Loucy (cell line): Measurements from ENCODE around the gene CNOT11.
"Not testable (repeated sequence)": the region's sequence is repeated elsewhere in the genome, so short reads cannot be mapped to it uniquely, and the experiment has no call there.

Source experiments
- H2AFZ ChIP-seq: fragments of 200-600 bp; sonication (generic); 2 replicates; pipeline ENCODE4 v1.6.0; 2016; ENCODE audit warnings: antibody characterized with exemption, mild to moderate bottlenecking, low read length, moderate library complexity
- H3F3A ChIP-seq: fragments of 200-600 bp; 2 replicates; pipeline ENCODE4 v1.6.0; 2016; ENCODE audit warnings: antibody characterized with exemption, low read depth, mild to moderate bottlenecking
- H3K27me3 ChIP-seq: fragments of 200-600 bp; sonication (generic); 2 replicates; pipeline ENCODE4 v1.6.1; 2014; ENCODE audit warnings: low read length, mild to moderate bottlenecking; ENCODE audit not compliant: insufficient read depth, poor library complexity, severe bottlenecking
- H3K36me3 ChIP-seq: fragments of 200-600 bp; sonication (generic); 2 replicates; pipeline ENCODE4 v1.6.1; 2016; ENCODE audit warnings: low read length; ENCODE audit not compliant: insufficient read depth
- H3K4me1 ChIP-seq: fragments of 200-600 bp; sonication (generic); 2 replicates; pipeline ENCODE4 v1.5.1; 2014; ENCODE audit warnings: low read length, mild to moderate bottlenecking; ENCODE audit not compliant: insufficient read depth, poor library complexity, severe bottlenecking
- H3K4me2 ChIP-seq: fragments of 200-600 bp; sonication (generic); 2 replicates; pipeline ENCODE4 v1.6.0; 2014; ENCODE audit warnings: antibody characterized with exemption, low read length, low read depth, mild to moderate bottlenecking; ENCODE audit not compliant: poor library complexity, severe bottlenecking
- H3K4me3 ChIP-seq: fragments of 200-600 bp; sonication (generic); 2 replicates; pipeline ENCODE4 v1.5.1; 2014; ENCODE audit warnings: low read length, mild to moderate bottlenecking, mixed read lengths; ENCODE audit not compliant: poor library complexity, severe bottlenecking
- H3K79me2 ChIP-seq: fragments of 200-600 bp; sonication (generic); 2 replicates; pipeline ENCODE4 v1.6.1; 2014; ENCODE audit warnings: low read length; ENCODE audit not compliant: insufficient read depth
- H3K9ac ChIP-seq: fragments of 200-600 bp; sonication (generic); 2 replicates; pipeline ENCODE4 v1.6.0; 2014; ENCODE audit warnings: mild to moderate bottlenecking, low read depth, low read length, moderate library complexity; ENCODE audit not compliant: poor library complexity, severe bottlenecking
- H3K9me2 ChIP-seq: fragments of 200-600 bp; sonication (generic); replicated peaks from 2 replicates; pipeline ENCODE4 v1.6.1; 2016; ENCODE audit warnings: low read depth, low read length, mixed read lengths
- H3K9me3 ChIP-seq: fragments of 200-600 bp; sonication (generic); 2 replicates; pipeline ENCODE4 v1.6.1; 2014; ENCODE audit warnings: mild to moderate bottlenecking, antibody characterized with exemption, low read length, low read depth; ENCODE audit not compliant: insufficient read depth
- H4K20me1 ChIP-seq: fragments of 200-600 bp; sonication (generic); 2 replicates; pipeline ENCODE4 v1.6.0; 2014; ENCODE audit warnings: antibody characterized with exemption, low read length, mild to moderate bottlenecking; ENCODE audit not compliant: insufficient read depth, poor library complexity, severe bottlenecking
- CTCF ChIP-seq: fragments of 200-600 bp; sonication (generic); conservative IDR thresholded peaks from 2 replicates; pipeline ENCODE4 v1.5.1; 2014; ENCODE audit warnings: mild to moderate bottlenecking, antibody characterized with exemption, low read length
- EZH2phosphoT487 ChIP-seq: fragments of 200-600 bp; IDR thresholded peaks from 2 replicates; pipeline ENCODE4 v1.6.1; 2018; ENCODE audit warnings: antibody characterized with exemption, mild to moderate bottlenecking, moderate library complexity, borderline replicate concordance

CNOT11 gene

DNA sequence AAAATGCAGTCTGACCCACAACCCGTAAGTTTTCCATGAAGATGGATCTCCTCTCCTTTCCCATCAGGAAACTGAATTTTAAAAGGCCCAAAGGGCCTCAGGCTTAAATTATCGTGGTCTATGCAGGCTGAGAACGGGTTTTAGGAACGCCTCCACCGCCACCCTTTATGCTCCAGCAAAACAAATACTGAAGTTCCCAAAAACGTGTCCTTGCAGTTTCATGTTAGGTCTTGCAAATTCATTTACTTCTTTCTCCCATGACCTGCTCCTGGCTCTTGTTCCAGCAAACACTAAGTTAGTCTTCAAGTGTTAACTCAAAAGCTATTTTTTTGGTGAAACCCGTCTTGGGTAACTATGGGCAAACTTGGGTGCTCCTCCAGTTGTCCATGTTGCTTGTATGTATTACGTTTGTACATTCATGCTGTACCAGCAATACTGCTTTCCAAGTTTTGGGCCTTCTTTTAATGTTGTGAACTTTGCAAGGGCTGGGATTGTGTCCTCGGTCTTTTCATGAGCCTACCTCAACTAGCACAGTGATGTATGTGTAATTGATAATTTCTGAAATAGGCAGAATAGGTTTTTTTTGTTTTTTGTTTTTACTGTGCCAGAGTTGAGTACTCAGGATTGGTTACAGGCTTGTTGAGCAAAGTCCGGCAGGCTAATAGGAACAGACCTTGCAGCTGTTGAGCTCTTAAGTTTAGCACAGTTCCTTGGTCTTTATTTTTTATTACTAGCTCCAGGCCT is 57.6 kb downstream of the CNOT11 start:
- no peaks in the 10 kb centered on the region for H3K9me2 ChIP-seq
- H4K20me1 ChIP-seq, result peaks cover 29% of the 10 kb centered on the region
- no peak overlapping the region for H3K4me2 ChIP-seq
- no peaks in the 10 kb centered on the region for H3K9me3 ChIP-seq
- no peak overlapping the region for H3K9ac ChIP-seq
- no peaks in the 10 kb centered on the region for H3F3A ChIP-seq
- no peak overlapping the region for H2AFZ ChIP-seq
- H3K27me3 ChIP-seq, result no peaks in the 10 kb centered on the region
- no peaks in the 10 kb centered on the region for H3K36me3 ChIP-seq
- no peak for TF ChIP-seq CTCF
- no peak for TF ChIP-seq EZH2phosphoT487
- H3K79me2 ChIP-seq, result peaks cover 32% of the 10 kb centered on the region
- H3K4me1 ChIP-seq, result peaks cover 51% of the 10 kb centered on the region
- no peak overlapping the region for H3K4me3 ChIP-seq

GRCh38 chr2:101310834-101311695 is 58.4 kb downstream of the CNOT11 start:
- Histone ChIP-seq H2AFZ (peak overlapping the region; percentile 16; the same call in 1 of the 2 replicates), H3K27me3 (no peaks in the 10 kb centered on the region), H4K20me1 (peaks cover 21% of the 10 kb centered on the region), H3K9me3 (no peaks in the 10 kb centered on the region), H3K4me2 (peak overlapping the region; percentile 15), H3K79me2 (peaks cover 24% of the 10 kb centered on the region), H3K9me2 (no peaks in the 10 kb centered on the region), H3F3A (no peaks in the 10 kb centered on the region), H3K4me3 (no peak overlapping the region), H3K4me1 (peaks cover 43% of the 10 kb centered on the region), H3K36me3 (no peaks in the 10 kb centered on the region), H3K9ac (no peak overlapping the region)
- TF ChIP-seq EZH2phosphoT487, result no peak
- TF ChIP-seq CTCF, result no peak

DNA sequence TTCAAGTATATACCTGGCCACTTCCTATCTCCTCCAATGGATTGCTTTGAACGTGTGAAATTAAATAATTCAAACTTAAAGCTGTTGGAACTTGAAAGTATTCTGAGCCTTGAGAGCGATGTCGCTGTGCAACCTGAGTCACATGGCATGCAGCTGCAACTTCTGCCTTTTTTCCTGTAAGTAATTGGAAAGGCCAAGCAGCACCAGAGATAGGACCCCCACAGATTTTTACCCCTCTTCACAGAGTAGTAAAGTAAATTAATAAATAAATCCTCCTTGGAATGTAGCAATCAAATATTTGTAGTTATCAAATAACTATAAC is 59.0 kb downstream of the CNOT11 start:
- H3F3A ChIP-seq, result no peaks in the 10 kb centered on the region
- no peak overlapping the region for H3K4me3 ChIP-seq
- H3K4me1 ChIP-seq, result peaks cover 37% of the 10 kb centered on the region
- no peak for TF ChIP-seq EZH2phosphoT487
- no peak for TF ChIP-seq CTCF
- peak overlapping the region; percentile 15 for H3K4me2 ChIP-seq
- peaks cover 18% of the 10 kb centered on the region for H3K79me2 ChIP-seq
- no peaks in the 10 kb centered on the region for H3K36me3 ChIP-seq
- no peak overlapping the region for H3K9ac ChIP-seq
- H3K27me3 ChIP-seq, result no peaks in the 10 kb centered on the region
- peaks cover 15% of the 10 kb centered on the region for H4K20me1 ChIP-seq
- no peaks in the 10 kb centered on the region for H3K9me3 ChIP-seq
- H2AFZ ChIP-seq, result peak overlapping the region; percentile 16; the same call in 1 of the 2 replicates
- H3K9me2 ChIP-seq, result no peaks in the 10 kb centered on the region

DNA sequence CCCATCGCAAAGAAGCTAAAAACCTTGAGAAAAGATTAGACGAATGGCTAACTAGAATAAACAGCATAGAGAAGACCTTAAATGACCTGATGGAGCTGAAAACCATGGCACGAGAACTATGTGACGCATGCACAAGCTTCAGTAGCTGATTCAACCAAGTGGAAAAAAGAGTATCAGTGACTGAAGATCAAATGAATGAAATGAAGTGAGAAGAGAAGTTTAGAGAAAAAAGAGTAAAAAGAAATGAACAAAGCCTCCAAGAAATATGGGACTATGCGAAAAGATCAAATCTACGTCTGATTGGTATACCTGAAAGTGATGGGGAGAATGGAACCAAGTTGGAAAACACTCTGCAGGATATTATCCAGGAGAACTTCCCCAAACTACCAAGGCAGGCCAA is 63.9 kb downstream of the CNOT11 start:
- H3K9me3 ChIP-seq, H3K4me2 ChIP-seq, H3K4me1 ChIP-seq, H2AFZ ChIP-seq, H3K27me3 ChIP-seq, H3F3A ChIP-seq, H3K9me2 ChIP-seq, H3K79me2 ChIP-seq, H3K9ac ChIP-seq, H3K36me3 ChIP-seq, H4K20me1 ChIP-seq, H3K4me3 ChIP-seq: not testable (repeated sequence)
